ENCODE measurements around the gene ARHGEF26.

DNA sequence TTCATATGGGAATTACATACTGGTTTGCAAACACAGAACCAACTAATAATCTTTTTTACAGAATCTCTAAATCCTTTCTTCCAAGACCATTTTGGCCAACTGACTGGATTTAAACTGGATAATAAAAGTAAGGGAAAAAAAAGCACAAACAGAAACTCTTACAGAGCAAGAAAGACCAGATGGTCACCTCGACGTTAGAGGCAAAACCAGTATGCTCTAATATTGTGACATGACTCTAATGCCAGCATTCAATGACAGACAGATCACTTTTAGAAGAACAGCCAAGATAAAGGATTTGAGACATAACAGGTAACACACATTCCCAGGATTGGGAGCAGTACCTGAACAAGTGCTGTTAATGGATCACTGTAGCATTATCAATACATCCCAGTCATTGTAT lies 152.2 kb downstream of the ARHGEF26 start:
- TF ChIP-seq ZNF274 (IDR thresholded peaks at IDR 0.05; ENCODE audit: low read depth, low read length) = no peak
- TF ChIP-seq, protein P1, sequence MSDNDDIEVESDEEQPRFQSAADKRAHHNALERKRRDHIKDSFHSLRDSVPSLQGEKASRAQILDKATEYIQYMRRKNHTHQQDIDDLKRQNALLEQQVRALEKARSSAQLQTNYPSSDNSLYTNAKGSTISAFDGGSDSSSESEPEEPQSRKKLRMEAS (IDR thresholded peaks at IDR 0.05) = no peak
- TF ChIP-seq TCF7L2 (IDR thresholded peaks at IDR 0.05; ENCODE audit: borderline replicate concordance, extremely low read depth, insufficient read depth, insufficient read length) = no peak
- no peak for TF ChIP-seq JUND (IDR thresholded peaks at IDR 0.05)
- TF ChIP-seq, protein P2, sequence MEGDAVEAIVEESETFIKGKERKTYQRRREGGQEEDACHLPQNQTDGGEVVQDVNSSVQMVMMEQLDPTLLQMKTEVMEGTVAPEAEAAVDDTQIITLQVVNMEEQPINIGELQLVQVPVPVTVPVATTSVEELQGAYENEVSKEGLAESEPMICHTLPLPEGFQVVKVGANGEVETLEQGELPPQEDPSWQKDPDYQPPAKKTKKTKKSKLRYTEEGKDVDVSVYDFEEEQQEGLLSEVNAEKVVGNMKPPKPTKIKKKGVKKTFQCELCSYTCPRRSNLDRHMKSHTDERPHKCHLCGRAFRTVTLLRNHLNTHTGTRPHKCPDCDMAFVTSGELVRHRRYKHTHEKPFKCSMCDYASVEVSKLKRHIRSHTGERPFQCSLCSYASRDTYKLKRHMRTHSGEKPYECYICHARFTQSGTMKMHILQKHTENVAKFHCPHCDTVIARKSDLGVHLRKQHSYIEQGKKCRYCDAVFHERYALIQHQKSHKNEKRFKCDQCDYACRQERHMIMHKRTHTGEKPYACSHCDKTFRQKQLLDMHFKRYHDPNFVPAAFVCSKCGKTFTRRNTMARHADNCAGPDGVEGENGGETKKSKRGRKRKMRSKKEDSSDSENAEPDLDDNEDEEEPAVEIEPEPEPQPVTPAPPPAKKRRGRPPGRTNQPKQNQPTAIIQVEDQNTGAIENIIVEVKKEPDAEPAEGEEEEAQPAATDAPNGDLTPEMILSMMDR (IDR thresholded peaks at IDR 0.05 in 2 of 3, conservative IDR thresholded peaks at IDR 0.05 in 1 of 3; ENCODE audit: borderline replicate concordance in 1 of 3, insufficient read depth in 1 of 3, low read depth in 2 of 3, low read length in 2 of 3) = no peak

Data from HCT116 (cell line).